GM19372 (cell line): Measurements from ENCODE around the gene TSSK6.

Experiments
- ATAC-seq: cut with Tn5 transposase; IDR thresholded peaks from one replicate; pipeline ENCODE4 v1.9.1; 2021; ENCODE audit warnings: mild to moderate bottlenecking, low read depth, moderate library complexity; ENCODE audit not compliant: unreplicated experiment

TSSK6 gene

GRCh38 chr19:19531951-19532805 is 16.8 kb upstream of the TSSK6 start:
- no peak for ATAC-seq

- ATAC-seq, result no peak
These were observed 15.5 kb upstream of the TSSK6 start for GRCh38 chr19:19530889-19531288.

- ATAC-seq, result no peak
These were observed 15.1 kb upstream of the TSSK6 start for GRCh38 chr19:19530423-19530804.

- ATAC-seq, result no peak
These were observed 14.6 kb upstream of the TSSK6 start for GRCh38 chr19:19529783-19530422.

- no peak for ATAC-seq
These were observed 13.6 kb upstream of the TSSK6 start, which contains the start of gene YJEFN3 for GRCh38 chr19:19528721-19529490. Gene YJEFN3, plus strand, starts transcription at chr19:19528911. Its CDS starts 22 bp downstream, at chr19:19528933.

GRCh38 chr19:19527674-19528625 is 12.6 kb upstream of the TSSK6 start:
- no peak for ATAC-seq

- ATAC-seq, result no peak
These were observed 12.0 kb upstream of the TSSK6 start for GRCh38 chr19:19527371-19527656.

- no peak for ATAC-seq
These were observed 11.4 kb upstream of the TSSK6 start for GRCh38 chr19:19526581-19527370.

GRCh38 chr19:19525611-19526380 is 10.4 kb upstream of the TSSK6 start:
- no peak for ATAC-seq

GRCh38 chr19:19524053-19524452 is 8.7 kb upstream of the TSSK6 start:
- no peak for ATAC-seq

- no peak for ATAC-seq
These were observed 7.8 kb upstream of the TSSK6 start for GRCh38 chr19:19523177-19523576.

- no peak for ATAC-seq
These were observed 5.6 kb upstream of the TSSK6 start for GRCh38 chr19:19520989-19521388.

GRCh38 chr19:19517235-19517619 is 1.9 kb upstream of the TSSK6 start:
- no peak for ATAC-seq

GRCh38 chr19:19515642-19516519 is 533 bp upstream of the TSSK6 start, which contains the start of gene NDUFA13:
Gene NDUFA13, plus strand, starts transcription at chr19:19516225. Its CDS starts 14 bp downstream, at chr19:19516239.
- ATAC-seq, result peak; percentile 83

- ATAC-seq, result no peak
These were observed 1.1 kb downstream of the TSSK6 start for GRCh38 chr19:19514215-19514657.

GRCh38 chr19:19513682-19514081 is 1.7 kb downstream of the TSSK6 start:
- no peak for ATAC-seq

GRCh38 chr19:19510432-19510831 is 4.9 kb downstream of the TSSK6 start:
- ATAC-seq, result no peak

GRCh38 chr19:19508217-19508616 is 7.1 kb downstream of the TSSK6 start:
- no peak for ATAC-seq
